WTC11 (cell line): ENCODE results near the gene DHRSX. TPM values are rescaled to one million over a fixed set of nuclear protein-coding genes. Genes with fewer than 3 reads are reported as not detected.
A peak's percentile ranks its signal among the peaks of the same experiment; 100 is the strongest.
"Not testable (repeated sequence)": the region's sequence is repeated elsewhere in the genome, so short reads cannot be mapped to it uniquely, and the experiment has no call there.

Experiments
- ATAC-seq: fragments of 200-7000 bp; cut with Tn5 transposase; 2 replicates; pipeline ENCODE4 v1.10.0; 2021; ENCODE audit warnings: mild to moderate bottlenecking, moderate library complexity
- CTCF ChIA-PET: fragments of 300-600 bp; sonication (Branson Sonifier 250); formaldehyde crosslinking; loops from one replicate; lab custom pipeline; 2021; ENCODE audit warnings: antibody characterized with exemption; lab: Charles Lee
- POLR2A ChIA-PET: fragments of 350-600 bp; sonication (Branson Sonifier 250); formaldehyde crosslinking; loops from one replicate; lab custom pipeline; 2021; ENCODE audit warnings: antibody characterized with exemption; lab: Charles Lee
- DNase-seq: peaks from one replicate; pipeline ENCODE4 v3.0.0; 2021; ENCODE audit warnings: low spot score
- H3K27ac Mint-ChIP-seq: 2 replicates; pipeline ENCODE4 v1.8.0; 2021; ENCODE audit warnings: mixed read lengths
- H3K27me3 Mint-ChIP-seq: 2 replicates; pipeline ENCODE4 v1.8.0; 2021; ENCODE audit warnings: low read depth, mild to moderate bottlenecking, moderate library complexity, mixed read lengths
- H3K36me3 Mint-ChIP-seq: 2 replicates; pipeline ENCODE4 v1.8.0; 2021; ENCODE audit warnings: mixed read lengths
- H3K4me1 Mint-ChIP-seq: 2 replicates; pipeline ENCODE4 v1.8.0; 2022; ENCODE audit warnings: mixed read lengths
- H3K4me3 Mint-ChIP-seq: 2 replicates; pipeline ENCODE4 v1.8.0; 2021; ENCODE audit warnings: mild to moderate bottlenecking, moderate library complexity, mixed read lengths
- H3K9me3 Mint-ChIP-seq: 2 replicates; pipeline ENCODE4 v1.8.0; 2021; ENCODE audit warnings: mixed read lengths
- EMX1 ChIP-seq: fragments of 250-450 bp; sonication (Bioruptor Pico); IDR thresholded peaks from 2 replicates; pipeline ENCODE4 v1.8.0; 2021; ENCODE audit warnings: mild to moderate bottlenecking
- HMGA2 ChIP-seq: fragments of 250-450 bp; sonication (Bioruptor Pico); IDR thresholded peaks from 2 replicates; pipeline ENCODE4 v1.4.0; 2021; ENCODE audit warnings: mild to moderate bottlenecking, moderate library complexity
- MXD4 ChIP-seq: fragments of 250-450 bp; sonication (Bioruptor Pico); IDR thresholded peaks from 2 replicates; pipeline ENCODE4 v1.8.0; 2021; ENCODE audit warnings: mild to moderate bottlenecking, moderate library complexity, borderline replicate concordance
- NFE2L1 ChIP-seq: sonication (generic); formaldehyde crosslinking; IDR thresholded peaks from 2 replicates; pipeline ENCODE4 v1.8.1; 2023; ENCODE audit warnings: missing genetic modification reagents
- NR2C2 ChIP-seq: sonication (generic); formaldehyde crosslinking; IDR thresholded peaks from 2 replicates; pipeline ENCODE4 v1.8.0; 2022; ENCODE audit warnings: mild to moderate bottlenecking, missing genetic modification reagents
- SP1 ChIP-seq: sonication (generic); formaldehyde crosslinking; conservative IDR thresholded peaks from 2 replicates; pipeline ENCODE4 v1.8.1; 2022; ENCODE audit warnings: missing genetic modification reagents
- TEAD1 ChIP-seq: sonication (generic); formaldehyde crosslinking; IDR thresholded peaks from 2 replicates; pipeline ENCODE4 v1.8.0; 2022; ENCODE audit warnings: mild to moderate bottlenecking, missing genetic modification reagents
- TEAD4 ChIP-seq: sonication (generic); formaldehyde crosslinking; IDR thresholded peaks from 2 replicates; pipeline ENCODE4 v1.8.0; 2022; ENCODE audit warnings: mild to moderate bottlenecking, missing genetic modification reagents
- ZNF219 ChIP-seq: sonication (generic); formaldehyde crosslinking; IDR thresholded peaks from 2 replicates; pipeline ENCODE4 v1.8.0; 2023; ENCODE audit warnings: missing genetic modification reagents, mild to moderate bottlenecking, borderline replicate concordance
- ZNF263 ChIP-seq: sonication (generic); formaldehyde crosslinking; IDR thresholded peaks from 2 replicates; pipeline ENCODE4 v1.8.1; 2022; ENCODE audit warnings: low read depth, mild to moderate bottlenecking, moderate library complexity, missing genetic modification reagents
- ZNF423 ChIP-seq: fragments of 250-450 bp; sonication (Bioruptor Pico); IDR thresholded peaks from 2 replicates; pipeline ENCODE4 v2.1.2; 2022; ENCODE audit warnings: mild to moderate bottlenecking, moderate library complexity
- total RNA-seq: library from RNA; stranded (reverse); gene quantifications from 3 replicates; pipeline ENCODE4 v1.2.3, GENCODE V29; 2021
- TF ChIP-seq, protein P1 (sequence below): sonication (generic); formaldehyde crosslinking; IDR thresholded peaks from 2 replicates; pipeline ENCODE4 v1.8.1; 2023; ENCODE audit warnings: mild to moderate bottlenecking, missing genetic modification reagents, moderate library complexity
- TF ChIP-seq, protein P2 (sequence below): fragments of 250-450 bp; sonication (Bioruptor Pico); IDR thresholded peaks from 2 replicates; pipeline ENCODE4 v1.9.0; 2021; ENCODE audit warnings: moderate library complexity, mild to moderate bottlenecking, inconsistent platforms, borderline replicate concordance
- TF ChIP-seq, protein P3 (sequence below): fragments of 250-450 bp; sonication (Bioruptor Pico); IDR thresholded peaks from 2 replicates; pipeline ENCODE4 v1.9.0; 2021; ENCODE audit warnings: mild to moderate bottlenecking, borderline replicate concordance
- TF ChIP-seq, protein P4 (sequence below): sonication (generic); formaldehyde crosslinking; IDR thresholded peaks from 2 replicates; pipeline ENCODE4 v1.8.1; 2022; ENCODE audit warnings: missing genetic modification reagents, borderline replicate concordance
- TF ChIP-seq, protein P5 (sequence below): sonication (generic); formaldehyde crosslinking; conservative IDR thresholded peaks from 2 replicates; pipeline ENCODE4 v1.8.1; 2022; ENCODE audit warnings: mild to moderate bottlenecking, missing genetic modification reagents
- TF ChIP-seq, protein P6 (sequence below): fragments of 250-450 bp; sonication (Bioruptor Pico); IDR thresholded peaks from 2 replicates; pipeline ENCODE4 v1.9.0; 2021; ENCODE audit warnings: mild to moderate bottlenecking
- TF ChIP-seq, protein P7 (sequence below): sonication (generic); formaldehyde crosslinking; IDR thresholded peaks from 2 replicates; pipeline ENCODE4 v1.8.1; 2023; ENCODE audit warnings: mild to moderate bottlenecking, moderate library complexity, missing genetic modification reagents

The DHRSX gene
- total RNA-seq, 1 experiment from 2014 or later, result 28.2 TPM

DNA sequence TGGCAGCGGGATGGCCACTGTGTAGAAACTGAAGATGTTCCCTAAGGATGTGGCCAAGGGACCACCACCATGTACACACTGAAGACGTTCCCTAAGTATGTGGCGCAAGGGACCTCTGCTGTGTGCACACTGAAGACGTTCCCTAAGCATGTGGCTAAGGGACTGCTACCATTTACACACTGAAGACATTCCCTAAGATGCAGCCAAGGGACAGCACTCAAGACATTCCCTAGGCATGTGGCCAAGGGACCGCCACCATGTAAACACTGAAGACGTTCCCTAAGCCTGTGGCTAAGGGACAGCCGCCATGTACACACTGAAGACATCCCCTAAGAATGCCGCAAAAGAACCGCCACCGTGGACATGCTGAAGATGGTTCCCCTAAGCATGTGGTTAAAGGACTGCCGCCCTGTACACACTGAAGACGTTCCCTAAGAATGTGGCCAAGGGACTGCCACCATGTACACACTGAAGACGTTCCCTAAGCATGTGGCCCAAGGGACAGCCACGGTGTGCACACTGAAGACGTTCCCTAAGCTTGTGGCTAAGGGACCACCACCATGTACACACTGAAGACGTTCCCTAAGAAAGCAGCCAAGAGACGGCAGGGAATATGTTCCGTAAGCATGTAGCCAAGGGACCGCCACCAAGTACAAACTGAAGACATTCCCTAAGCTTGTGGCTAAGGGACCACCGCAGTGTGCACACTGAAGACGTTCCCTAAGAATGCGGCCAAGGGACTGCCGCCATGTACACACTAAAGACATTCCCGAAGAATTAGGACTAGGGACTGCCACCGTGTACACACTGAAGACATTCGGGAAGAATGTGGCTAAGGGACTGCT, 43.3 kb downstream of the DHRSX start:
- DNase-seq, result peak; percentile 39
- peak overlapping the region; percentile 53 for H3K27ac Mint-ChIP-seq
- peak; percentile 43 for ATAC-seq
- TF ChIP-seq TEAD1 (CRISPR knock-in tag) (peak; percentile 33; the same call in 1 of the 2 replicates), TEAD4 (peak; percentile 33)
- TF ChIP-seq, protein P1, sequence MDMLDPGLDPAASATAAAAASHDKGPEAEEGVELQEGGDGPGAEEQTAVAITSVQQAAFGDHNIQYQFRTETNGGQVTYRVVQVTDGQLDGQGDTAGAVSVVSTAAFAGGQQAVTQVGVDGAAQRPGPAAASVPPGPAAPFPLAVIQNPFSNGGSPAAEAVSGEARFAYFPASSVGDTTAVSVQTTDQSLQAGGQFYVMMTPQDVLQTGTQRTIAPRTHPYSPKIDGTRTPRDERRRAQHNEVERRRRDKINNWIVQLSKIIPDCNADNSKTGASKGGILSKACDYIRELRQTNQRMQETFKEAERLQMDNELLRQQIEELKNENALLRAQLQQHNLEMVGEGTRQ (CRISPR knock-in tag), result no peak
- H3K36me3 Mint-ChIP-seq, result peaks cover 34% of the 10 kb centered on the region
- ChIA-PET POLR2A (no interaction called here), CTCF (no interaction called here)
- no peak overlapping the region for H3K4me3 Mint-ChIP-seq
- H3K9me3 Mint-ChIP-seq, result peaks cover 18% of the 10 kb centered on the region
- H3K4me1 Mint-ChIP-seq, result peaks cover 12% of the 10 kb centered on the region
- no peaks in the 10 kb centered on the region for H3K27me3 Mint-ChIP-seq

DNA sequence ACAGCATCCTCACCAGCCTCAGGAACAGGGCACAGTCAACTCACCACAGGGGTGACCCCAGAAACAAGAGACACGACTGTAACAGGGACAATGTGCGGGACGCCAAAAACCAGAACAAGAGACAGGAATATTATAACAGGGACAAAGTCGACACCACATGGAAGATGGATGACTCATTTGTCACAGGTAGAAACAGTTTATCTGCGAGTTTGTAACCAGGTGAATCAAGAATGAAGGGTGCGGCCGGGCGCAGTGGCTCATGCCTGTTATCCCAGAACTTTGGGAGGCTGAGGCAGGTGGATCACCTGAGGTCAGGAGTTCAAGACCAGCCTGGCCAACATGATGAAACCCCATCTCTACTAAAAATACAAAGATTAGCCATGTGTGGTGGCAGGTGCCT, 44.7 kb downstream of the DHRSX start:
- H3K27me3 Mint-ChIP-seq, POLR2A ChIA-PET, ATAC-seq, DNase-seq, CTCF ChIA-PET, H3K4me3 Mint-ChIP-seq: not testable (repeated sequence)
- Mint-ChIP-seq H3K36me3 (peaks cover 35% of the 10 kb centered on the region), H3K27ac (peak overlapping the region; percentile 62; the same call in 1 of the 2 replicates), H3K4me1 (peaks cover 12% of the 10 kb centered on the region), H3K9me3 (peaks cover 22% of the 10 kb centered on the region)

DNA sequence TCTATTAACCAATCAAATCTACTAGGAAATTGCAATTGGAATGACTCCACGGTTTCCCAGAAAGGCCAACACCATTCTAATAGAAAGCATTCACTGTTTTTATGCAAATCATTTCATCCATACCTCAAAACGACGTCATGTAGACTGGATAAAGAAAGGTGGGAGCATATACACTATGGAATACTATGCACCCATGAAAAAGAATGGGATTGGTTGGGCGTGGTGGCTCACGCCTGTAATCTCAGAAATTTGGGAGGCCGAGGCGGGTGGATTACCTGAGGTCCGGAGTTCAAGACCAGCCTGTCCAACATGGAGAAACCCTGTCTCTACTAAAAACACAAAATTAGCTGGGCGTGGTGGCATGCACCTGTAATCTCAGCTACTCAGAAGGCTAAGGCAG, 46.2 kb downstream of the DHRSX start:
- H3K36me3 Mint-ChIP-seq, result peaks cover 35% of the 10 kb centered on the region
- not testable (repeated sequence) for DNase-seq

DNA sequence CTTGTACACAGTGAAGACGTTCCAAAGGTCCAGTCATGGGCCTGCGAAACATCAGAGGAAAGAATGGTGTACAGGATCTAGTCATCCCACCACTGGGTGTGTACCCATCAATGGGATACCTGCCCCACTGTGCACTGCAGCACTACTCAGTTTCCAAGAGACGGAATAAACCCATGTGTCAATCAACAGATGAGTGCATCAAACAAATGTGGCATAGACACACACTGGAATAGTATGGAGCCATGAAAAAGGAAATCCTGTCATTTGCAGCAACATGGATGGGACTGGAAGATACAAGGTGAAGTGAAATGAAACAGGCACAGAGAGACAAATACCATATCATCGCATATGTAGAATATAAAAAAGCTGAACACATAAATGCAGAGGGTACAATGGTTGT, 48.0 kb downstream of the DHRSX start:
- no peak for ATAC-seq
- Mint-ChIP-seq H3K4me1 (peaks cover 26% of the 10 kb centered on the region), H3K27me3 (no peaks in the 10 kb centered on the region), H3K4me3 (no peak overlapping the region), H3K27ac (no peak overlapping the region), H3K9me3 (peaks cover 14% of the 10 kb centered on the region), H3K36me3 (peaks cover 31% of the 10 kb centered on the region)
- no peak for DNase-seq
- CTCF ChIA-PET, result no interaction called here
- POLR2A ChIA-PET, result no interaction called here
- TF ChIP-seq ZNF263 (CRISPR knock-in tag) (no peak), ZNF219 (CRISPR knock-in tag) (no peak), NFE2L1 (no peak), ZNF423 (CRISPR knock-in tag) (no peak), EMX1 (CRISPR knock-in tag) (no peak), MXD4 (CRISPR knock-in tag) (no peak), NR2C2 (CRISPR knock-in tag) (no peak), HMGA2 (CRISPR knock-in tag) (no peak), SP1 (CRISPR knock-in tag) (no peak)
- TF ChIP-seq, protein P2, sequence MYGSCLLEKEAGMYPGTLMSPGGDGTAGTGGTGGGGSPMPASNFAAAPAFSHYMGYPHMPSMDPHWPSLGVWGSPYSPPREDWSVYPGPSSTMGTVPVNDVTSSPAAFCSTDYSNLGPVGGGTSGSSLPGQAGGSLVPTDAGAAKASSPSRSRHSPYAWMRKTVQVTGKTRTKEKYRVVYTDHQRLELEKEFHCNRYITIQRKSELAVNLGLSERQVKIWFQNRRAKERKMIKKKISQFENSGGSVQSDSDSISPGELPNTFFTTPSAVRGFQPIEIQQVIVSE (CRISPR knock-in tag), result no peak
- TF ChIP-seq, protein P3, sequence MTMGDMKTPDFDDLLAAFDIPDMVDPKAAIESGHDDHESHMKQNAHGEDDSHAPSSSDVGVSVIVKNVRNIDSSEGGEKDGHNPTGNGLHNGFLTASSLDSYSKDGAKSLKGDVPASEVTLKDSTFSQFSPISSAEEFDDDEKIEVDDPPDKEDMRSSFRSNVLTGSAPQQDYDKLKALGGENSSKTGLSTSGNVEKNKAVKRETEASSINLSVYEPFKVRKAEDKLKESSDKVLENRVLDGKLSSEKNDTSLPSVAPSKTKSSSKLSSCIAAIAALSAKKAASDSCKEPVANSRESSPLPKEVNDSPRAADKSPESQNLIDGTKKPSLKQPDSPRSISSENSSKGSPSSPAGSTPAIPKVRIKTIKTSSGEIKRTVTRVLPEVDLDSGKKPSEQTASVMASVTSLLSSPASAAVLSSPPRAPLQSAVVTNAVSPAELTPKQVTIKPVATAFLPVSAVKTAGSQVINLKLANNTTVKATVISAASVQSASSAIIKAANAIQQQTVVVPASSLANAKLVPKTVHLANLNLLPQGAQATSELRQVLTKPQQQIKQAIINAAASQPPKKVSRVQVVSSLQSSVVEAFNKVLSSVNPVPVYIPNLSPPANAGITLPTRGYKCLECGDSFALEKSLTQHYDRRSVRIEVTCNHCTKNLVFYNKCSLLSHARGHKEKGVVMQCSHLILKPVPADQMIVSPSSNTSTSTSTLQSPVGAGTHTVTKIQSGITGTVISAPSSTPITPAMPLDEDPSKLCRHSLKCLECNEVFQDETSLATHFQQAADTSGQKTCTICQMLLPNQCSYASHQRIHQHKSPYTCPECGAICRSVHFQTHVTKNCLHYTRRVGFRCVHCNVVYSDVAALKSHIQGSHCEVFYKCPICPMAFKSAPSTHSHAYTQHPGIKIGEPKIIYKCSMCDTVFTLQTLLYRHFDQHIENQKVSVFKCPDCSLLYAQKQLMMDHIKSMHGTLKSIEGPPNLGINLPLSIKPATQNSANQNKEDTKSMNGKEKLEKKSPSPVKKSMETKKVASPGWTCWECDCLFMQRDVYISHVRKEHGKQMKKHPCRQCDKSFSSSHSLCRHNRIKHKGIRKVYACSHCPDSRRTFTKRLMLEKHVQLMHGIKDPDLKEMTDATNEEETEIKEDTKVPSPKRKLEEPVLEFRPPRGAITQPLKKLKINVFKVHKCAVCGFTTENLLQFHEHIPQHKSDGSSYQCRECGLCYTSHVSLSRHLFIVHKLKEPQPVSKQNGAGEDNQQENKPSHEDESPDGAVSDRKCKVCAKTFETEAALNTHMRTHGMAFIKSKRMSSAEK, result no peak
- TF ChIP-seq, protein P4, sequence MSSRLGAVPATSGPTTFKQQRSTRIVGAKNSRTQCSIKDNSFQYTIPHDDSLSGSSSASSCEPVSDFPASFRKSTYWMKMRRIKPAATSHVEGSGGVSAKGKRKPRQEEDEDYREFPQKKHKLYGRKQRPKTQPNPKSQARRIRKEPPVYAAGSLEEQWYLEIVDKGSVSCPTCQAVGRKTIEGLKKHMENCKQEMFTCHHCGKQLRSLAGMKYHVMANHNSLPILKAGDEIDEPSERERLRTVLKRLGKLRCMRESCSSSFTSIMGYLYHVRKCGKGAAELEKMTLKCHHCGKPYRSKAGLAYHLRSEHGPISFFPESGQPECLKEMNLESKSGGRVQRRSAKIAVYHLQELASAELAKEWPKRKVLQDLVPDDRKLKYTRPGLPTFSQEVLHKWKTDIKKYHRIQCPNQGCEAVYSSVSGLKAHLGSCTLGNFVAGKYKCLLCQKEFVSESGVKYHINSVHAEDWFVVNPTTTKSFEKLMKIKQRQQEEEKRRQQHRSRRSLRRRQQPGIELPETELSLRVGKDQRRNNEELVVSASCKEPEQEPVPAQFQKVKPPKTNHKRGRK (CRISPR knock-in tag), result no peak
- TF ChIP-seq, protein P5, sequence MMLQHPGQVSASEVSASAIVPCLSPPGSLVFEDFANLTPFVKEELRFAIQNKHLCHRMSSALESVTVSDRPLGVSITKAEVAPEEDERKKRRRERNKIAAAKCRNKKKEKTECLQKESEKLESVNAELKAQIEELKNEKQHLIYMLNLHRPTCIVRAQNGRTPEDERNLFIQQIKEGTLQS (CRISPR knock-in tag), result no peak
- TF ChIP-seq, protein P6, sequence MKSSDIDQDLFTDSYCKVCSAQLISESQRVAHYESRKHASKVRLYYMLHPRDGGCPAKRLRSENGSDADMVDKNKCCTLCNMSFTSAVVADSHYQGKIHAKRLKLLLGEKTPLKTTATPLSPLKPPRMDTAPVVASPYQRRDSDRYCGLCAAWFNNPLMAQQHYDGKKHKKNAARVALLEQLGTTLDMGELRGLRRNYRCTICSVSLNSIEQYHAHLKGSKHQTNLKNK (CRISPR knock-in tag), result no peak
- TF ChIP-seq, protein P7, sequence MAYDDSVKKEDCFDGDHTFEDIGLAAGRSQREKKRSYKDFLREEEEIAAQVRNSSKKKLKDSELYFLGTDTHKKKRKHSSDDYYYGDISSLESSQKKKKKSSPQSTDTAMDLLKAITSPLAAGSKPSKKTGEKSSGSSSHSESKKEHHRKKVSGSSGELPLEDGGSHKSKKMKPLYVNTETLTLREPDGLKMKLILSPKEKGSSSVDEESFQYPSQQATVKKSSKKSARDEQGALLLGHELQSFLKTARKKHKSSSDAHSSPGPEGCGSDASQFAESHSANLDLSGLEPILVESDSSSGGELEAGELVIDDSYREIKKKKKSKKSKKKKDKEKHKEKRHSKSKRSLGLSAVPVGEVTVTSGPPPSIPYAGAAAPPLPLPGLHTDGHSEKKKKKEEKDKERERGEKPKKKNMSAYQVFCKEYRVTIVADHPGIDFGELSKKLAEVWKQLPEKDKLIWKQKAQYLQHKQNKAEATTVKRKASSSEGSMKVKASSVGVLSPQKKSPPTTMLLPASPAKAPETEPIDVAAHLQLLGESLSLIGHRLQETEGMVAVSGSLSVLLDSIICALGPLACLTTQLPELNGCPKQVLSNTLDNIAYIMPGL (CRISPR knock-in tag), result no peak

More for the DNA sequence above, 46.2 kb downstream of the DHRSX start:
- CTCF ChIA-PET, H3K27ac Mint-ChIP-seq, H3K4me3 Mint-ChIP-seq, POLR2A ChIA-PET, ATAC-seq, H3K27me3 Mint-ChIP-seq: not testable (repeated sequence)
- peaks cover 26% of the 10 kb centered on the region for H3K4me1 Mint-ChIP-seq
- peaks cover 22% of the 10 kb centered on the region for H3K9me3 Mint-ChIP-seq
